Epidermal melanocyte (primary cell): Measurements from ENCODE around the gene LARP1.
A peak's percentile ranks its signal among the peaks of the same experiment; 100 is the strongest.
"Not testable (repeated sequence)": the region's sequence is repeated elsewhere in the genome, so short reads cannot be mapped to it uniquely, and the experiment has no call there.

Source experiments
- DNase-seq: peaks from one replicate; pipeline ENCODE4 v3.0.0; 2011; ENCODE audit warnings: low spot score; ENCODE audit not compliant: insufficient read length

Gene LARP1

DNA sequence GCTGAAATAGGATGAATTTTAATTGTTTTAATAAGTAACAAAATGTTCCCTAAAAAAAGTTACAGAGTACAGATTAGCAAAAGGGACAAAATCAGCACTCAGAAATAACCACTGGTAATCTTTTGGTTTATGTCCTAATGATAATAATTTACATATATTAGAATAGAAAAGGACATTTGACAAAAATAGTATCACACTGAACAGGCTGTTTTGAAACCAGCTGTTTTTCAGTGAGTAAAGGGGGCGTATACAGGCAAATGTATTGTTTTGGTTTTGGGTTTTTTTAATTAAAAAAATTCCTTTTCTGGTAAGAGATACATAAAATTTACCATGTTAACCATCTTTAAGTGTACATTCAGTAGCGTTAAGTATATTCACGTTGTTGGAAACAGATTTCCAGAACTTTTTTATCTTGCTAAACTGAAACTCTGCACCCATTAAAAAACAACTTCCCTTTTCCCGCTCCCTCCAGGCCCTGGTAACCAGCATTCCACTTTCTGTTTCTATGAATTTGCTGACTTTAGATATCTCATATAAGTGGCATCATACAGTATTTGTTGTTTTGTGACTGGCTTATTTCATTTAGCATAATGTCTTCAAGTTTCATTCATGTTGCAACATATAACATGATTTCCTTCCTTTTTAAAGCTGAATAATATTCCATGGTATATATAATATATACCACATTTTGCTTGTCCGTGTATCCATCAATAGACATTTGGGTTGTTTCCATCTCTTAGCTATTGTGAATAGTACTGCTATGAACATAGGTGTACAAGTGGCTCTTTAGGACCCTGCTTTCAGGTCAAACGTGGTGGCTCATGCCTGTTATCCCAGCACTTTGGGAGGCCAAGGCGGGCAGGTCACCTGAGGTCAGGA, 20.6 kb upstream of the LARP1 start:
- no peak for DNase-seq

DNA sequence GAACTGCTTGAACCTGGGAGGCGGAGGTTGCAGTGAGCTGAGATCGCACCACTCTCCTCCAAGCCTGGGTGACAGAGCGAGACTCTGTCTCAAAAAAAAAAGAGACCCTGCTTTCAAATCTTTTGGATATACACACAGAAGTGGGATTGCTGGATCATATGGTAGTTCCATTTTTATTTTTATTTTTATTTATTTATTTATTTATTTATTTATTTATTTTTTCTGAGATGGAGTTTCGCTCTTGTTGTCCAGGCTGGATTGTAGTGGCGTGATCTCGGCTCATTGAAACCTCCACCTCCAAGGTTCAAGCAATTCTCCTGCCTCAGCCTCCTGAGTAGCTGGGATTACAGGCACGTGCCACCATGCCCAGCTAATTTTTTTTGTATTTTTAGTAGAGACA, 19.8 kb upstream of the LARP1 start:
- not testable (repeated sequence) for DNase-seq

DNA sequence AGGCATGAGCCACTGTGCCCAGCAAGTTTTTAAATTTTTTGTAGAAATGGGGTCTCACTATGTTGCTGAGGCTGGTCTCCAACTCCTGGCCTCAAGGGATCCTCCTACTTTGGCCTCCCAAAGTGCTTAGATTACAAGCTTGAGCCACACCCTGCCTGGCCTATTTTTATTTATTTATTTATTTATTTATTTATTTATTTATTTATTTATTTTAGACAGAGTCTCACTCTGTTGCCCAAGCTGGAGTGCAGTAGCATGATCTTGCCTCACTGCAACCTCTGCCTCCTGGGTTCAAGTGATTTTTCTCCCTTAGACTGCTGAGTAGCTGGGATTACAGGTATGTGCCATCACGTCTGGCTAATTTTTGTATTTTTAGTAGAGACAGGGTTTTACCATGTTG, 18.8 kb upstream of the LARP1 start:
- not testable (repeated sequence) for DNase-seq

DNA sequence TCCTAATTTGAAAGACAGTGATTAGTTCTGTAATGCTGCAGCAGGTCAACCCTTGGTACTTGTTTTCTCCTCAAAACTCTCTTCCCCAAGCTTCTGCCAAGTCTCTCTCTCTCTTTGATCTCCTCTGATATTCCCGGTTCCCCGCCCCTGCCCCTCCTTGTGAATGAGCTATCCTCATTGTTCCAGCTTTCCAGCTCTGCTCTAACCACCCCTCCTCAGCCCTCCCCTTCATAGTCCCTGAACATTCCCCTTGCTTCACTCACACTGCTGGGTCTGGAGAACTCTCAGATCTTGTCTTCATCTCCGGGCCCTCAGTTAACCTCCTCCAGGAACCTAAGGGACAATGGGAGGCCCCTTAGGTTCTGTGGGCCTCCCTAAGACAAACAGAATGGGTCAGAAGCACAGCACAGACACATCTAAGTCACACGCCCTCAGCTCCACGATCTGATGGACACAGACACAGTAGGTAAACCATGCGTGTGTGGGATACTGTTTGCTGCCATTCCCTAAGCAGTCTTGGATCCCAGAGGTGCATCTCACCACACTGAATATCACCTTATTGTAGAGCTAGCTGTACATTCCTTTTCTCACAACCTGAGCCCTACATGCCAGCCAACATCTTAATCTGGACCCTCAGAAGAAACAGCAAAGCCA, 17.4 kb upstream of the LARP1 start:
- DNase-seq: no peak

DNA sequence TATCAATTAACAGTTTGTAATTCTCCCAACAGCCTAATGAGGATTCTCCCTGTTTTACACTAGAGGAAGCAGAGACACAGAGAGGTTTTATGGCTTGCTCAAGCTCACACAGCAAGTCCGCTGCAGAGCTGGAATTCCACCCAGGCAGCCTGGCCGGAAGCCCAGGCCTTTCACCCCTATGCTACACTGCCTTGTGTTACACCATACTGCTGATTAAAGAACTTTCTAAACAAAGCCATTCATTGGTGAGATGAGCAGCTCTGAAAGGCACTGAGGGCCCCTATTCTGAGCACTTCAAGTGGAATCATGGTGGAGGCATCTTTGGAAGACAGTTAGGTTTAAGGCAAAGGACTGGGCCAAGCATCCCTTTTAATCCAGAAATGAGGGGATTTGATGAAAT, 14.7 kb upstream of the LARP1 start:
- DNase-seq: no peak

DNA sequence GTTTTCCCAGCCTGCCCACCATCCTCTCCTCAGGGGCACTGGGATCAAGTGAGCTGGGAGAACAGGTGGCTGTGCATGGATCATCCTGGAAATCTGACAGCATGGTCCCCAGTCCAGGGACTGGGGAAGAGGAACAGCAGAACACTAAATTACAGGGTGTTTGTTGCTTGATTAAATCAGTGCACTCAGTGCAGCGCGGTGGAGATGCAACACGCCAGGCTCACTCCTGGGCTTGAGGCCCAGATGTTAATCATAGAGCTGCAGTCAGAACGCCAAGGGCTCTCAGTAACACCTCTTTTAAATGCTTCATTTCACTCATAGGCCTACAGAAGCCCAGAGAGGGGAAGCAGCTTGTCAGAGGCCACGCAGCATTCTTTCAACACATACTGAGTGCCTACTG, 14.2 kb upstream of the LARP1 start:
- no peak for DNase-seq

DNA sequence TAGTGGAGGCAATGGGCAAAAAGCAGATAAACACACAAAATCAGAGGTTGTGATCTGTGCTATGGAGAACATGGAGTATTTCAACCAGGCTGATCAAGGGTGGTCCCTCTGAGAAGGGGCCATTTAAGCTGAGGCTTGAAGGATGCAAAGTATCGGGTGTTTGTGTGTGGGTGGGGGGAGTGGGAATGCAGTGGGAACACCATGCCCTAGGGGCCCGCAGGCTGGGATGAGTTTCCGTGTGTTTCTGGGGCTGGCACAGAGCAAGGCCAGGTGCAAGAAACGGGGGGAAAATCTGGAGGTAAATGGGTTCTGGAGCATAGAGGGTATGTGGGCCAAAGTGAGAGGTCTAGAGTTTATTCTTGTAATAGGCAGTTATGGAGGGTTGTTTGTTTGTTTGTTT, 13.8 kb upstream of the LARP1 start:
- DNase-seq: no peak

DNA sequence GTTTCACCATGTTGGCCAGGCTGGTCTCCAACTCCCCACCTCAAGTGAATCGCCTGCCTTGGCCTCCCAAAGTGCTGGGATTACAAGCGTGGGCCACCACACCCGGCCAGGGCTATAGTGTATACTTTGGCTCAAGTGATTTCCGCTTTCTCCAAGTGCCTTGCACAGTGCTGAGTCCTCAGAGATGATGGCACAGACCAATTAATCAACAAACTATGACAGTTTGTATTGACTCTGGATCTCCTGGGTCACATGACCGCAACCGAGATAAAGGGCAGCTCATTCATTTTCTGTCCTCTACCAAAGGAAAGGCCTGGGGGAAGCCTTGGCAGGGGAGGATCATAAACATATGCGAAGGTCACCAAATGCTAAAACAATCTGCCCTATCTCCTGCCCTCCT, 11.4 kb upstream of the LARP1 start:
- DNase-seq: no peak

DNA sequence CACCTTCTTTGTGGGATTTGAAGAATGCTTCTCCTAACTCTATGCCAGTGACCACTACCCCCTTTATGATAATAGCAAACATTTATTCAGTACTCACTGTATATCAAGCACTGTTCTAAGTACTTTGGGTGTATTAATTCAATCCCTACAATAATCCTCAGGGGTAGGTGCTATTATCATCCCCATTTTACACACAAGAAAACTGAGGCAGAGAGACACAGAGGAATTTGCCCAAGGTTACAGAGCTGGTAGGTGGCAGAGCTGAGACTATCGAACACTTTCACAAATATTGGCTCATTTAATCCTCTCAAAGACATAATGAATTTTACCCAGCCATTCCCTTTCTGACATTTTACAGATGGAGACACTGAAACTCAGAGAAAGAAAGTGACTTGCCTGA, 9.8 kb upstream of the LARP1 start:
- no peak for DNase-seq

DNA sequence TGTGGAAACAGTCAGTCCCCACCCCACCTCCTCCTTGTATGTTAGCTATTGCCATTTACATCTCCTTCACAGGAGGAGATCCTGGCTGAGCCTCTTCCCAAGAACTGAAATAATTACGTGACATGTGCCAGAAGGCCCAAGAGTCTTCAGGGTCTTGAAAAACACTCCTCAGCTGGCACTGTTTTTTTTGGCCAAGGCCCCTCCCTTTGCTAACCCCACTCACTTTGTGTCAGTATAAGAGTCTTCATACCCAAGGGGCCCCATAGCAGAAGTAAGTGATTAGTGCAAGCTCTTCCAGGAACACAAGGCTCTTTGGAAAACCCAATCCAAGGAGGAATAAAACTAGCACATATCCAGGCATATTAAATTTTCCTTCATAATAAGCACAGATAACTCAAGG, 5.7 kb upstream of the LARP1 start:
- no peak for DNase-seq

DNA sequence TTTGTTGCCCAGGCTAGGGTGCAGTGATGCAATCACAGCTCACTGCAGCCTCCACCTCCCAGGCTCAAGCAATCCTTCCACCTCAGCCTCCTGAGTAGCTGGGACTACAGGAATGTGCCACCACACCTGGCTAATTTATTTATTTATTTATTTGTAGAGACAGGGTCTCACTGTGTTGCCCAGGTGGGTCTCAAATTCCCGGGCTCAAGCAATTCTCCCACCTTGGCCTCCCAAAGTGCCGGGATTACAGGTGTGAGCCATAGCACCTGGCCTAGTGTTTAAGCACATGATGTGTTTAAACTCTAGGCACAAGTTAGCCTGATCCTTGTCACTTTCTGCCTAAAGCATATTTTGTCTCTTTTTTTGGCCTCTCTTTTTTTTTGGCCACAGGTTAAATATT, 4.5 kb upstream of the LARP1 start:
- not testable (repeated sequence) for DNase-seq

DNA sequence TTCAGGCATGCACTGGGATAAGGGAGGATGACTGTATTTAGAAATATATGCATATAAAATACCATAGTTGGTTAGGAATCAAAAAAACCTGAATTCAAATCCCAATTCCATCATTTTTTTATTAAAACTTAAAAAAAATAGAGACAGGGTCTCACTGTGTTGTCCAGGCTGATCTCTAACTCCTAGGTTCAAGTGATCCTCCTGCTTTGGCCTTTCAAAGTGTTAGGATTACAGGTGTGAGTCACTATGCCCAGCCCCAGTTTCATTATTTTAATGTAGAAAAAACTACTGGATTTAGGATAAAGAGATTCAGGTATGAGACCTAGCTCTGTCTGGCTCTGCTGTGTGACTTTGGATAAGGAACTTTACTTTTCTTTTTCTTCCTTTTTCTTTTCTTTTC, 3.3 kb upstream of the LARP1 start:
- no peak for DNase-seq

DNA sequence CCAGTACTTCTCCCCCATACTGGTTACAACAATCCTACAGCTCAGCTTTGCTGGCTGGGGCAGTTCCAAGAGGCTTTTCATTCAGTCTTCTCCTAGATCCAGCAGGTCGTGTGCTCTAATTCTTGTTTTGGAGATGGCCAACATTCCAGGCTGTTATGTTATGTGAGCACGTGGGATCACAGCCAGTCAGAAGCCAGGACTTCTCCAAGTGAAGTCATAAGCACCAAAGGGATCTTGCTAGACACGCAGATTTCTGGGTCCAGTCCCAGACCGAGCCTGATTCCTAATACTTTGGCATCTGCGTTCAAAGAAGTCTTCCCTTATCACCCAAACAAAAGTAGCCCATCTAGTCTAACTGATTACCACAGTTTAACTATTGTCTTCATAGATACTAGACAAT, 1.4 kb upstream of the LARP1 start:
- no peak for DNase-seq

DNA sequence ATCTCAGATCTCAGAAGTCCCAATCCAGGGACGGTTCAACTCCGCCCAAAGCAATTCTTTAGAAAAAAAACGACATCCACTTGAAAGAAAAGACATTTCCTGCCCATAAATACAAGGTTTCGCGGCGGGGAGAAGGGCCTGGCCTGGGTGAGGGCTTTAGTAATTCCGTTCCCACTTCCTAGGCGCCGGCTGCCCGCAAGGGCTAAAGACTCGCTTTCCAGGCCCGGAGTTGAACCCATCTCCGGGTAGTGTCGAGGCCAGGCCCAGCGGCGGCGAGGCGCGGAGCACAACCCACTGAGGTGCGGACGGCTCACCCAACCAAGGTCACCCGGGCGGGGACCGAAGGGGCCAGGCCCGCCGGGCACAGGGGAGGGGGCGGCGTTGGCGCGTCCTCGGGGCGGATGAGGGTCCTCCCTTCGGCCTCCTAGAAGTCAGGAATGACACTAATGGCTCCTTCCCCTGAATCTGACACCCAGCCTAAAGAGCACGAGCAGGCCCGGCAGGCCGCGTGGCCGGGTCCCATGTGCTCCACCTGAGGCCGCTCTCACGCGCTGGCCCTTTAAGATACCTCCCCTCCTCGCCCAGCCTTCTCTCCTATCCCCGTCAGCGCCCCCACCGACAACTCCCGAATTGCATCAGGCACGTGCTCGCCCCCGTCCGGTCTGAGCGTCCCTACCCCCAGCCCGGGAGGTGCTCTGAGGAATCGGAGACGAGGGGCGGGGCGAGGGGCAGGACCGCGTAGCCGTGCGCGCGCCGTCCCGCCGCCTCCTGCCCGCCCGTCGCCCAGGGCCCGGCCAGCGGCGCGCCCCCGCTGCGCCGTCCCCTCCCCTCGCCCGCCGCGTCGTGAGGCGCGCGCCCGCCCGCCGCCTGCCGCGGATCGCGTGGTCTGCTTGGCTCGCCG, 467 bp upstream of the LARP1 start:
- DNase-seq: peak; percentile 97

DNA sequence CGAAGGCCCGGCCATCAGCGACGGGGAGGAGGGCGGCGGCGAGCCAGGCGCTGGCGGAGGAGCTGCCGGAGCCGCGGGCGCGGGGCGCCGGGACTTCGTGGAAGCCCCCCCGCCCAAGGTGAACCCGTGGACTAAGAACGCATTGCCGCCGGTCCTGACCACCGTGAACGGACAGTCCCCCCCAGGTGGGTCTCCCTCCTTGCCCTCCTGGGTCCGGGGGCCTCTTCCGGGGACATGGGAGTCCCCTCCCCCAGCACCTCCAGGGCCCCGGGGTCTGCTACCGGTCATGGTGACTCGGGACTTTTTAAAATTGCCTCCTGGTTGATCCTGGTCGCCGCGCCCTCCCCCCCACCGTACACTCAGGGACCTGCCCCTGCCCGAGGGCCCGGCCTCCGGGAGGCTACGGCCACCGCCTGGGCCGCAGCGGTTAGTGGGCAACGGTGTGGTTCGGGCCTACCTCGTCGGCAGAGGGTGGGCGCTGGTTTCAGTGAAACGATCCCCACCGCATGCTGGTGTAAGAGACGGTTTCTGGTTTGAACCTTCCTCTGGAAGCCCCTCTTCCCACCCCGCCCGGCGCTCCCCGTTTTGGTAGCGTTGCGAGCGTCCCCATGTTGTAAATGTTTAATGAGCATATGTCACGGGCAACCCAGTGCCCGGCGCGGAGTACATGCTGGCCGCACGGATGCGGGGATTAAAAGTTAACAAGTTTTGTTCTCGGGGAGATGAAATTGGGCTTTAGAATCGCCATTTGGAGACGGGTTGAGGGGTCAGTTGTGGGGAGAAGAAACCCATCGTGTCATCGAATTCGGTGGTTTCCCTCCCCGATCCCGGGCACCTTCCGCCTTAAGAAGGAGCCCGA, 1.1 kb downstream of the LARP1 start:
- no peak for DNase-seq

DNA sequence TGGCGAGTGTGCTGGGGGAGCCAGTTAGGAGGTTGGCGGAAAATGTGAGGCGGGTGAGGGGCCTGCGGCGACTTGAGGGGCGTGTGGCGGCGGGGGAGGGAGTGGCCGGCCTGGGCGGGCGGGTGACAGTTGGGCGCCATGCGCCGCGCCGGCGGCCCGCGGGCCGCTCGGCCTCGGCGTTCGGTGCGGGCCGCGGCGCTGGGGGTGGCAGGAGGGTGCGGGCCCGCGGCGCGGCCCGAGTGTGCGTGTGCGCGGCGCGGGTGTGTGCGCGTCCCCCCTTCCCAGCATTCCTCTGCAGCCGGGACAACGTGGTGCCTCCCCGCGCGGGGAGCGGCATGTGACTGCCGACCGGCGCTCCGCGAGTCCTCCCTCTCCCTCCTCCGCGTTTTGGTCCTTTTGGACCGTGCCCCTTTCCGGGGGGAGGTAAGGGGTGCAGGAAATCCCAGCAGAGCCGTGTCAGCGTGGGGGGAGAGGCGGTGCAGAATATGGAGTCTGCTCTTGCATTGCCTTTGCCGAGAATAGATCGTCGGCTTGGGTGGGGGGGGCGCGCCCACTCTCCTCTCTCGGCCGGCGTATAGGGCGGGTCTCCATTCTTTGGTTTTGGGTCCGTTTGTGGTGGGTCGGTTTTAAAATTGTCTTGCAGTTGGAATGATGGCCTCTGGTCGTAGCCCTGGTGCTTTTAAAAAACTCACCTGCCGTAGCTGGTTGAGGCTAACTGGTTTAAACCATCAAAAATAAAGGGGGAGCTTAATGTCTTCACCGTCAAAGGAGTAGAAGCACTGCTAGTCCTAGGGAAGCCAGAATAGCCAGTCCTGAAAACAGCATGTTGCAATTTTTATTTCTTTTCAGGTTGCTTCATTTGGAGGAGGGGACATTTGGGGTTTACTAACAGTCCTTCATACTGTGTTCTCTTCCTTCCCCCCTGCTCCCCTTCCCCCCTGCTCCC, 2.0 kb downstream of the LARP1 start:
- no peak for DNase-seq

DNA sequence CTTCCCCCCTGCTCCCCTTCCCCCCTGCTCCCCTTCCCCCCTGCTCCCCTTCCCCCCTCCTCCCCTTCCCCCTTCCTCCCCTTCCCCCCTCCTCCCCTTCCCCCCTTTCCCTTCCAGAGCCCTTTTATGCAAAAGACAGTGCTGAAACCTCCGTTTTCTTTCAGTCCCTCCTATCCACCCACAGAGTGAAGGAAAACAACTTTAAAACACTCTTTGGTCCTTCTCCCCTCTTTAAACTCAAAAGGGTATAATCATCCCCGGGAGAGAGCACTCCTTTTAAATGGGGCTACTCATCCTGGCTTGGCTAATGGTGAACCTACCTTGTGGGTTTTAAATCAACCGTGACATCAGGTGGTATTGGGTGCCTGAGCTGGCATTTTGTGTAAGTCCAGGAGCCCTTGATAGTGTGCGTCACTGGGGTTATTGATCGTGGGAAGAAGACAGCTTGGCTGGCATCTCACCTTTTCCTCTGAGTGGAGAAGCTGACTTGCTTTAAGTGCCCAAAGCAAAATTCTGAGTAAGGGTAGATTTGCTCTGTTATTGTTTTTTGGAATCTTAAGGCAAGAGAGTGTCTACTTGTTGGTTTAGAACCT, 2.7 kb downstream of the LARP1 start:
- DNase-seq: no peak

DNA sequence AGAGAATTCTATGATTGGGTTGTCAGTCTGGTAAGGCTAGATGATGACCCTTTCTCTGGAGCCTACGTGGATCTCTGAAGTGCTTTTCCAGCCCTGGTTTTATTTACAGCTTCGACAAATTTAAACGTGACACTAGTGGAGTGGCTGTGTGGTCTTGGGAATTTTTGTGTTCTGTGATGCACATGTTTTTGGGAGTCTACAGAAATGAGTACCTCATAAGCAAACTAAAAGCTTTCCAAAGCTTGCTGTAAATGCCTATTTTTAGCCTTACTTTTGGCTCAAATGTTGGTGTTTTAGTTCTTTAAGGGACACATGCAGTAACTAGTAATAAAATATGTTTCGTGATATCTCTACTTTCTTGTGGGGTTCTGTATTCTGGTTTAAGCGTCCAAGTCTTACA, 3.3 kb downstream of the LARP1 start:
- no peak for DNase-seq

DNA sequence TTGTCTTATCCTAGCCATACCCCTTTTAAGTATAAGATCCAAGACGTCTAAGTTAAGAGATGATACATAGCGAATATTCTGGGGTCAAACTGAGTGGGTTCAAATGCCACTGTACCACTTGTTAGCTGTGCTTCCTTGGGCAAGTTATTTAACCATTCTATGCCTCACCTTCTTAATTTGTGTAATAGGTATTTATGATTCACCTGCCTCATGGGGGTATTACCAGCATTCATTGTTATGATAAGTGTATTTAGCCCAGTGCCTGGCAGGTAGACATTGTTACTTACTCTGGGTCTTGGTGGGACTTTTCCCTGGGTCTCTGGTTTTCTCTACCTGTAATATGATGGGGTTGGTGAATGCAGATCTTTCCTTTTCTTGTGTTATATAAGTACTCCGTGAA, 3.8 kb downstream of the LARP1 start:
- no peak for DNase-seq

DNA sequence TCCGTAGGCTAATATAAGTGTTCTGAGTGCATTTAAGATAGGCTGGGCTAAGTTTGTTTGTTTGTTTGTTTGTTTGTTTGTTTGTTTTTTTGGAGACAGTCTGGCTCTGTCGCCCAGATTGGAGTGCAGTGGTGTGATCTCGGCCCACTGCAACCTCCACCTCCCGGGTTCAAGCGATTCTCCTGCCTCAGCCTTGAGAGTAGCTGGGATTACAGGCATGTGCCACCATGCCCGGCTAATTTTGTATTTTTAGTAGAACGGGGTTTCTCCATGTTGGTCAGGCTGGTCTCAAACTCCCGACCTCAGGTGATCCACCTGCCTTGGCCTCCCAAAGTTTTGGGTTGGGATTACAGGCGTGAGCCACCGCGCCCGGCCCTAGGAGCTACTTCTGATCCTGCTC, 4.7 kb downstream of the LARP1 start:
- not testable (repeated sequence) for DNase-seq
